ENCODE measurements around the gene NAPG. TPM values are rescaled to one million over a fixed set of nuclear protein-coding genes. Genes with fewer than 3 reads are reported as not detected.

Gene NAPG
- total RNA-seq, 4 donors from 2014 or later, result 13.8 to 29.6 (median 19.5) TPM

- Histone ChIP-seq H3K9me3 (no peaks in the 10 kb centered on the region), H3K27me3 (no peaks in the 10 kb centered on the region), H3K4me1 (no peaks in the 10 kb centered on the region), H3K36me3 (no peaks in the 10 kb centered on the region), H3K4me3 (no peak overlapping the region), H3K27ac (no peak overlapping the region)
- ATAC-seq, result no peak
- intact Hi-C loops (cut with DNase I; ENCODE audit: low total_unique reads), result no loop called here
- in situ Hi-C loops (cut with MboI; ENCODE audit: low sequenced_read_pairs in 4 of 4), result no loop called here
- no peak for TF ChIP-seq CTCF (IDR thresholded peaks at IDR 0.05 in 4 of 5, conservative IDR thresholded peaks at IDR 0.05 in 1 of 5)
- no peak for TF ChIP-seq POLR2A (IDR thresholded peaks at IDR 0.05)
- DNase-seq, result no peak
Observed at GRCh38 chr18:10486362-10486761, 39.5 kb upstream of the NAPG start.

GRCh38 chr18:10487154-10487553 is 38.7 kb upstream of the NAPG start:
- Histone ChIP-seq H3K27ac (no peak overlapping the region), H3K4me3 (no peak overlapping the region), H3K4me1 (no peaks in the 10 kb centered on the region), H3K27me3 (no peaks in the 10 kb centered on the region), H3K9me3 (no peaks in the 10 kb centered on the region), H3K36me3 (no peaks in the 10 kb centered on the region)
- TF ChIP-seq CTCF (IDR thresholded peaks at IDR 0.05 in 4 of 5, conservative IDR thresholded peaks at IDR 0.05 in 1 of 5), result no peak
- no peak for TF ChIP-seq POLR2A (IDR thresholded peaks at IDR 0.05)
- intact Hi-C loops (cut with DNase I; ENCODE audit: low total_unique reads) (no loop called here), in situ Hi-C loops (cut with MboI; ENCODE audit: low sequenced_read_pairs in 4 of 4) (no loop called here)
- DNase-seq, result no peak
- no peak for ATAC-seq

GRCh38 chr18:10488017-10488416 is 37.8 kb upstream of the NAPG start:
- Histone ChIP-seq H3K27ac (no peak overlapping the region), H3K4me1 (no peaks in the 10 kb centered on the region)
- in situ Hi-C loops (cut with MboI; ENCODE audit: low sequenced_read_pairs in 4 of 4), result no loop called here

GRCh38 chr18:10490401-10491165 is 35.2 kb upstream of the NAPG start:
- TF ChIP-seq POLR2A (IDR thresholded peaks at IDR 0.05) (no peak), CTCF (IDR thresholded peaks at IDR 0.05 in 4 of 5, conservative IDR thresholded peaks at IDR 0.05 in 1 of 5) (no peak)
- Histone ChIP-seq H3K9me3 (no peaks in the 10 kb centered on the region), H3K4me1 (no peaks in the 10 kb centered on the region), H3K27me3 (no peaks in the 10 kb centered on the region), H3K36me3 (no peaks in the 10 kb centered on the region), H3K27ac (no peak overlapping the region), H3K4me3 (no peak overlapping the region)
- DNase-seq, result no peak
- no peak for ATAC-seq
- intact Hi-C loops (cut with DNase I; ENCODE audit: low total_unique reads) (no loop called here), in situ Hi-C loops (cut with MboI; ENCODE audit: low sequenced_read_pairs in 4 of 4) (no loop called here)

More at GRCh38 chr18:10488017-10488416, 37.8 kb upstream of the NAPG start:
- ATAC-seq (no peak), DNase-seq (no peak)
- Histone ChIP-seq H3K27me3 (no peaks in the 10 kb centered on the region), H3K36me3 (no peaks in the 10 kb centered on the region), H3K4me3 (no peak overlapping the region), H3K9me3 (no peaks in the 10 kb centered on the region)
- intact Hi-C loops (cut with DNase I; ENCODE audit: low total_unique reads), result no loop called here
- TF ChIP-seq CTCF (IDR thresholded peaks at IDR 0.05 in 4 of 5, conservative IDR thresholded peaks at IDR 0.05 in 1 of 5) (no peak), POLR2A (IDR thresholded peaks at IDR 0.05) (no peak)

GRCh38 chr18:10495936-10496335 is 29.9 kb upstream of the NAPG start:
- DNase-seq (no peak), ATAC-seq (no peak)
- Histone ChIP-seq H3K27ac (no peak overlapping the region), H3K4me1 (no peaks in the 10 kb centered on the region), H3K36me3 (no peaks in the 10 kb centered on the region), H3K4me3 (no peak overlapping the region), H3K9me3 (no peaks in the 10 kb centered on the region), H3K27me3 (no peaks in the 10 kb centered on the region)
- intact Hi-C loops (cut with DNase I; ENCODE audit: low total_unique reads), result no loop called here
- TF ChIP-seq CTCF (IDR thresholded peaks at IDR 0.05 in 4 of 5, conservative IDR thresholded peaks at IDR 0.05 in 1 of 5) (no peak), POLR2A (IDR thresholded peaks at IDR 0.05) (no peak)
- in situ Hi-C loops (cut with MboI; ENCODE audit: low sequenced_read_pairs in 4 of 4), result no loop called here
